GM12891 (cell line): ENCODE results near the gene ECM2.

Experiments used
- PAX5 ChIP-seq: IDR thresholded peaks from 2 replicates; pipeline ENCODE4 v1.6.1; 2011; ENCODE audit warnings: low read length, moderate library complexity, mild to moderate bottlenecking; ENCODE audit not compliant: insufficient read depth, severe bottlenecking
- POLR2A ChIP-seq: IDR thresholded peaks from 2 replicates; pipeline ENCODE4 v1.6.1; 2011; ENCODE audit warnings: low read depth, low read length, control low read depth
- POLR2AphosphoS5 ChIP-seq: IDR thresholded peaks from 2 replicates; pipeline ENCODE4 v1.6.1; 2011; ENCODE audit warnings: low read depth, low read length, control low read depth
- POU2F2 ChIP-seq: IDR thresholded peaks from 2 replicates; pipeline ENCODE4 v1.6.1; 2011; ENCODE audit warnings: low read depth, mild to moderate bottlenecking, control low read depth, low read length, moderate library complexity
- TAF1 ChIP-seq: IDR thresholded peaks from 2 replicates; pipeline ENCODE4 v1.6.1; 2011; ENCODE audit warnings: low read depth, low read length, control low read depth

- TF ChIP-seq TAF1, result no peak
- TF ChIP-seq POU2F2, result no peak
- no peak for TF ChIP-seq POLR2AphosphoS5
- no peak for TF ChIP-seq POLR2A
- TF ChIP-seq PAX5, result no peak
Measured at GRCh38 chr9:92494856-92495255, 40.9 kb downstream of the ECM2 start.
